Gastrocnemius medialis (tissue), 4 donors: ENCODE results near the gene PCDHA3.

ENCODE experiments used
- POLR2A ChIP-seq, 2 donors: fragments of 450-650 bp; IDR thresholded peaks; one replicate each; pipeline ENCODE4 v1.6.1; 2017; ENCODE audit warnings: antibody characterized with exemption in 2 of 2, mild to moderate bottlenecking in 2 of 2, moderate library complexity in 2 of 2
- TF ChIP-seq, protein P1 (sequence below), 5 experiments: fragments of 450-650 bp in 3 of 5; fragments of 200-600 bp in 2 of 5; sonication (generic) in 2 of 5; IDR thresholded peaks in 4 of 5; conservative IDR thresholded peaks in 1 of 5; 1 replicate in 4 of 5; 2 replicates in 1 of 5; pipeline ENCODE4 v1.5.1; 2016 to 2019; ENCODE audit warnings: antibody characterized with exemption in 5 of 5, mild to moderate bottlenecking in 3 of 5, moderate library complexity in 3 of 5

DNA sequence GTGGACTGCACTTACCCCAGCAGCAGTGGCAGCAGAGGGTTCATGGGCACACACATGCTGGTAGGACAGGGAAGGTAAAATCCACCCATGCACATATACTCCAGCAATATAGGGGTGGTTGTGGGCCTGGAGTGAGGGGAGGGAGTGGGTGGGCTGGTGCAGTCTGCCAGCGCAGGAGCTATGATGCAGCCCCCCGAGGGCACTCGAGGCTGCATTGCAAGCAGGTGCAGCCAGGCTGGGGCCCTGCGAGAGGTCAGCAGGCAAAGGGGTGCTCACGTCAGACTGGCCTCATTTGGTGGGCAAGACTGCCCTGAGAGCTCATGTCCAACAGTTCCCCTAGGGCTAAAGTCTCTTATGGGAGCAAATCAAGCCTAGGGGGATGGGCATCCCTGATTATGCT is 47.3 kb upstream of the PCDHA3 start:
- TF ChIP-seq POLR2A (IDR thresholded peaks at IDR 0.05): no peak
- TF ChIP-seq, protein P1, sequence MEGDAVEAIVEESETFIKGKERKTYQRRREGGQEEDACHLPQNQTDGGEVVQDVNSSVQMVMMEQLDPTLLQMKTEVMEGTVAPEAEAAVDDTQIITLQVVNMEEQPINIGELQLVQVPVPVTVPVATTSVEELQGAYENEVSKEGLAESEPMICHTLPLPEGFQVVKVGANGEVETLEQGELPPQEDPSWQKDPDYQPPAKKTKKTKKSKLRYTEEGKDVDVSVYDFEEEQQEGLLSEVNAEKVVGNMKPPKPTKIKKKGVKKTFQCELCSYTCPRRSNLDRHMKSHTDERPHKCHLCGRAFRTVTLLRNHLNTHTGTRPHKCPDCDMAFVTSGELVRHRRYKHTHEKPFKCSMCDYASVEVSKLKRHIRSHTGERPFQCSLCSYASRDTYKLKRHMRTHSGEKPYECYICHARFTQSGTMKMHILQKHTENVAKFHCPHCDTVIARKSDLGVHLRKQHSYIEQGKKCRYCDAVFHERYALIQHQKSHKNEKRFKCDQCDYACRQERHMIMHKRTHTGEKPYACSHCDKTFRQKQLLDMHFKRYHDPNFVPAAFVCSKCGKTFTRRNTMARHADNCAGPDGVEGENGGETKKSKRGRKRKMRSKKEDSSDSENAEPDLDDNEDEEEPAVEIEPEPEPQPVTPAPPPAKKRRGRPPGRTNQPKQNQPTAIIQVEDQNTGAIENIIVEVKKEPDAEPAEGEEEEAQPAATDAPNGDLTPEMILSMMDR (IDR thresholded peaks at IDR 0.05 in 4 of 5, conservative IDR thresholded peaks at IDR 0.05 in 1 of 5): no peak
